Inflammatory macrophage treated with lipopolysaccharide for 1 hour (primary cell): Measurements from ENCODE around the gene GNB1L.

Experiments
- DNase-seq, 2 donors: peaks; one replicate each; pipeline ENCODE4 v3.0.0-alpha.2; 2020 to 2022

The GNB1L gene

DNA sequence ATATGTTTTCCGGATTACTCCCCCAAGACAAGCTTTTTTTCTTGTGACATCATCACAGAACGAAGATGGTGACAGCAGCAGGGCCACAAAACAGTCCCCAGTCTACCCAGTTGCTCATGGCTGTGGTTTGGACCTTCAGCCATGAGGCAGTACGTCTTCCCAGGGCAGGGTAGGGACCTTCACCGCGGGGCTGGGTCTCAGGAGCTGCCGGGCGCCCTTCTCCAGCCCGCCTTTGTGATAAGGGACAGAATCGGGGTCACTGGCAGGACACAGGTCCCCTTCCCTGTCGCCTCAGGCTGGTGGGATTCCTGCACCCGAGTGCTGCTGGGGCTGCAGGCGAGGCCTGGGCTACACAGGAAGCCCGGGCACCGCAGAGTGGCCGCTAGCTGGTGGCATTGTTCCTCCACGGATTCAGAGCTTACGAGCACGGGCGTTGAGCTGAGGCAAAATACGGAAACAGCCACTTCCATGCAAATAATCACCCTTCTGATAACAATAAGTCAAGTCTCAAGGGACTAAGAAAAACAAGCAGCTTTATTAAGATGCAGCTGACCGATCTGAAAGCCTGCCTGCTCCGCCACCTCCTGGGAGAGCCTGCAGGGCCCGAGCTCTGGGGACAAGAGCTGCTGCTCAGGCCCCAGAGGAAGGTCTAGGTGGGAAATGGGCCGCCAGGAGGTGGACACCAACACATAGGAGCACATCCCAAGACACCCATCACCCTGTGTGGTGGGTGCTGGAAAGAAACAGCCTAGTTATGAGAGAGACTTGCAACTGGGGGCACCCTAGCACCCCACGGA lies 81.8 kb downstream of the GNB1L start:
- DNase-seq: no peak

- DNase-seq: no peak
These were observed 82.3 kb downstream of the GNB1L start for GRCh38 chr22:19772422-19772672.

GRCh38 chr22:19770349-19771220 lies 84.1 kb downstream of the GNB1L start:
- DNase-seq: no peak

DNA sequence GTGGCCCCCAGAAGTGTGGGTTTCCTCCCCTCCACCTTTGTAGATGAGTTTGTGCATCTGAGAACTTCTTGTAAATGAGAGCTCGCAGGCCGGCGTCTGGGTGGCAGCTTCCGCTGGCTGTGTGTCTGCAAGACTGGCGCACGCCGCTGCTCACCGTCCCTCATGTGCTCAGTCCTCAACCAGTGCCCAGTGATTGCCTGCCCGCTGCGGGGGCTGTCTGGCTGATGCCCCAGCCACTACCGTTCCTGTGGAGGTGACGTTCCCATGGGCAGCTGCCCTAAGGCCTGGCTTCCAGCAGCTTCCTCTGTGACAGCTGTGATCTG lies 85.3 kb downstream of the GNB1L start:
- no peak for DNase-seq

- DNase-seq: no peak
These were observed 87.0 kb downstream of the GNB1L start for GRCh38 chr22:19767427-19768341.

- peak; percentile 59 to 76 for DNase-seq
These were observed 87.9 kb downstream of the GNB1L start for GRCh38 chr22:19766511-19767426.

GRCh38 chr22:19766240-19766510 lies 88.5 kb downstream of the GNB1L start:
- no peak for DNase-seq

- DNase-seq: peak in 1 of 2 donors; percentile 54
These were observed 89.0 kb downstream of the GNB1L start for GRCh38 chr22:19765477-19766239.

DNA sequence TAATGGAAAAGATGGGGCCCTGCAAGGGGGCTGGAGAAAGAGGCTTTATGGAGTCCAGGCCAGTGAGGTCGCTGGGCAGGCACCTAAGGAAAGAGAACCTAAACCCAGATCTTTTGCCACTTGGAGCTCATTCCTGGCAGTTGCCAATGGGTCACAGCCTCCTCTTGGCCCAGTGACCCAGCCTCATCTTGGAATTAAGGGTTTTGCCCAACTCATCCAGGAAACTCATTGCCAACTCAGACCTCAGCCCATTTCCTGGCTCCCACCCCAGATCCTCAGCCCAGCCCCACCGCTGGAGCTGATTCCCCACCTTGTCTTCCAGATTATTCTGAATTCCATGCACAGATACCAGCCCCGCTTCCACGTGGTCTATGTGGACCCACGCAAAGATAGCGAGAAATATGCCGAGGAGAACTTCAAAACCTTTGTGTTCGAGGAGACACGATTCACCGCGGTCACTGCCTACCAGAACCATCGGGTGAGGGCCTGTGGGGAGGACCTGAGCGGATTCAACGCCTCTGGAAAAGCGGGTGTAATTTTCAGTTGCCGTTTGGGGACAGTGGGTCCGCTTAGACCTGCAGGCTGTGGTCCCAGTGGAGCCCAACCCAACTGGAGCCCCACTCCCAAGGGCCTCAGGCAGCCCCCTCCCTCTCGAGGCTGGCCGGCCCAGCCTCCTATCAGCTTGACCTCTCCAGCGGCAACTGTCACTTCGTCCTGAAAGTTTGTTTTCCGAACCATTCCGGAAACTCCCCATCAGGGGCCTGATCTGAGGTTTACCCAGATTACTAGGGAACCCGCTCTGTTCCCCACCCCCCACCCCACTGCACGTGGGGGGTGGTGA lies 89.8 kb downstream of the GNB1L start:
- DNase-seq: no peak

DNA sequence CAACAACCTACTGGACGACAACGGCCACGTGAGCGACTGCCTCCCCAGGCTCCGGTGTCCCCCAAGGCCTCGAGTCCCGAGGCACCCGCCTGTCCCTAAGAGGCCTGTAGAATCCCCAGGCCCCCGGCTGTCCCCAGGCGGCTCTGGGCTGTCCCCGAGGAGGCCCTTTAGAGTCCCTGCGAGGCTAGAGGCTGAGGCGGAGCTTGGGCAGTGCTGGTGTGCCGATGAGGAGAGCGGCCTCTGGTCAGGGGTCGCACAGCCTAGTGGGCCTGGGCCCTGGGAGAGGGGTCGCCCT lies 90.4 kb downstream of the GNB1L start:
- DNase-seq: no peak

- DNase-seq: no peak
These were observed 91.0 kb downstream of the GNB1L start for GRCh38 chr22:19763458-19764298.

GRCh38 chr22:19762568-19763457 lies 91.9 kb downstream of the GNB1L start:
- DNase-seq: no peak

- DNase-seq: no peak
These were observed 92.7 kb downstream of the GNB1L start for GRCh38 chr22:19761725-19762567.

- DNase-seq: no peak
These were observed 93.5 kb downstream of the GNB1L start for GRCh38 chr22:19760951-19761724.

DNA sequence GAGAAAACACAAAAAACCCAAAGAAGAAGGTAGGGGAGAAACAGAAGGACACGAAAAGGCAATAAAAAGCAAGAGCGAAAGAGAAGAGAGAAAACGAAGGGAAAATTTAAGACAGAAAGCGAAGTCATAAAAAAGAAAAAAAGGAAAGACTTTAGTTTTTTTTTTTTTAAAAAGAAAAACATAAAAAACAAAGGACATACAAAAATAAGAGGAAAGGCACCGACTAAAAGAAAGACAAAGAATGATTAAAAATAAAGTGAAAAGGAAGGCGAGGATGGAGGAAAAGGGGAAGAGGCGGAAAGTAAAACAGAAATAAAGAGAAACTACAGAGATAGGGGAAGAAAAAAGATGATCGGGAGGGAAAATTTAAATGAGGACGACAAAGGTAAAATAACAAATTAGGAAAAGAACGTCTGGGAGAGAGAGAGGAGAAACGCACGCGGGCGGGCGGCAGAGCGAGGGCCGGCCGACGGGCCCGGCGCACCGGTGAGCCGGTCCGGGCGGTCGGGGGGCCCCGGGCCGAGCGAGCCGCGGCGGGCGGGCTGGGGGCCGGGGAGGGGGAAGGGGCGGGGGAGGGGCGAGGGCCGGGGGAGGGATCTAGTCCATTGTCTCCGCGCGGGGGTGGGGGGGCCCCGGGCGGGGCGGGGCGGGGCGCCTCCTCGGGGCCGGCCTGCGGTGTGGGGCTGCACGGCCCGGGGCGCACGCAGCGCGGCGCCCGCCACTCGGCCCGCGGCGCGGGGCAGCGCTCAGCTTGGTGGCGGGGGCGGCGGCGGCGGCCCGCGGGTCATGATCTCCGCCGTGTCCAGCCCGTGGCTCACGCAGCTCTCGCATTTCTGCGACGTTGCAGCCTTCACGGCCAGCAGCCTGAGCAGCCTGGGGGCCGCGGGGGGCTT lies 94.4 kb downstream of the GNB1L start, which contains the start of gene TBX1:
Gene TBX1 (plus strand): TSS at position 721 of the 893 bp plus-strand sequence. CDS start 66 bp downstream, at position 787.
- DNase-seq: no peak
